Activated naive CD4-positive, alpha-beta T cell treated with anti-CD3 and anti-CD28 coated beads, Interleukin-2, amount 10 ng/mL, durations not matched to agents 7 days and 5 days (primary cell): ENCODE measurements around the gene CXCL1.

Experiments
- CTCF ChIA-PET: fragments of 350-600 bp; sonication (Branson Sonifier 250); formaldehyde crosslinking; loops from one replicate; lab custom pipeline; 2021; ENCODE audit warnings: antibody characterized with exemption; lab: Charles Lee
- DNase-seq: peaks from one replicate; pipeline ENCODE4 v3.0.0-alpha.2; 2020
- H3K27ac Mint-ChIP-seq: one replicate; pipeline ENCODE4 v1.8.0; 2021; ENCODE audit warnings: mild to moderate bottlenecking, moderate library complexity, mixed read lengths
- H3K27me3 Mint-ChIP-seq: one replicate; pipeline ENCODE4 v1.8.0; 2021; ENCODE audit warnings: mild to moderate bottlenecking, mixed read lengths
- H3K36me3 Mint-ChIP-seq: one replicate; pipeline ENCODE4 v1.8.0; 2021; ENCODE audit warnings: mixed read lengths
- H3K4me1 Mint-ChIP-seq: one replicate; pipeline ENCODE4 v1.8.0; 2021; ENCODE audit warnings: mixed read lengths
- H3K4me3 Mint-ChIP-seq: one replicate; pipeline ENCODE4 v1.8.0; 2021; ENCODE audit warnings: mild to moderate bottlenecking, moderate library complexity, mixed read lengths
- H3K9me3 Mint-ChIP-seq: one replicate; pipeline ENCODE4 v1.8.0; 2021; ENCODE audit warnings: mixed read lengths

Gene CXCL1

DNA sequence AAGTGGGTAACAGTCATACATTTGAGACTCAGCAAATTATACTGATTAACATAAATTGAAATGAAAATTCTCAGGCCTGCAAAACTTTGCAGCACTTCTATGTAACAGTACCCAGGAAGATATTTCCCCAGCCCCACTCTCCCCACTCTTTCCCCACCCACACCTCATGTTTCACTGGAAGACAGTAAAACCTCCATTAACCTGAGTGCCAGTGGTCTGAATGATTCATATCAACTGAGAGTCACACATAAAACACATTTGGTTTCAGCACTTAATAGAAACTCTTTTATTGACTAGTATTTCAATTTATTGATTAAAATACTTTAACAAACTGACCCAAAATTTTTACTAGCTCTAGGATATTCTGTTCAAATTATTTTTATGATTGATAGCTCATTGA lies 25.8 kb upstream of the CXCL1 start:
- H3K27ac Mint-ChIP-seq: no peak overlapping the region
- CTCF ChIA-PET: no interaction called here
- no peaks in the 10 kb centered on the region for H3K9me3 Mint-ChIP-seq
- H3K27me3 Mint-ChIP-seq: no peaks in the 10 kb centered on the region
- no peak overlapping the region for H3K4me3 Mint-ChIP-seq
- H3K36me3 Mint-ChIP-seq: no peaks in the 10 kb centered on the region
- no peak for DNase-seq
- H3K4me1 Mint-ChIP-seq: no peaks in the 10 kb centered on the region

DNA sequence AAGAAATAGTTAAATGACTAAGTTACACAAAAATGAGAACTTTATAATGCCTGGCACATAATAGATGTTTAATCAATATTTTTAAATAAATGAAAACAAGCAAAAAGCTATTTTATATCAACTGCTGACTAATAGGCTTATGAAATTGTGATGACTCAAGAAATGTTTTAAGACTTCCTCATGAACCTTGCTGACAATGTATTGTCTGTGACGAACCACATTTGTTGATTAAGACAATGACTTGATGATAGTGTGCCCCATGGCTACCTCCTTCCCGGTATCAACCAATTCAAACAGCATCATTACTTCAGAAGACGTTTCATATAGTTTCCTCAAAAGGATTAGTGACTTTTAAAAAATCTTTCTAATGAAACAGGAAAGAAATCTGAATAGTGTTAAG lies 24.8 kb upstream of the CXCL1 start:
- Mint-ChIP-seq H3K9me3 (no peaks in the 10 kb centered on the region), H3K27me3 (no peaks in the 10 kb centered on the region), H3K4me3 (no peak overlapping the region), H3K36me3 (no peaks in the 10 kb centered on the region), H3K27ac (no peak overlapping the region), H3K4me1 (no peaks in the 10 kb centered on the region)
- CTCF ChIA-PET: no interaction called here
- DNase-seq: no peak

DNA sequence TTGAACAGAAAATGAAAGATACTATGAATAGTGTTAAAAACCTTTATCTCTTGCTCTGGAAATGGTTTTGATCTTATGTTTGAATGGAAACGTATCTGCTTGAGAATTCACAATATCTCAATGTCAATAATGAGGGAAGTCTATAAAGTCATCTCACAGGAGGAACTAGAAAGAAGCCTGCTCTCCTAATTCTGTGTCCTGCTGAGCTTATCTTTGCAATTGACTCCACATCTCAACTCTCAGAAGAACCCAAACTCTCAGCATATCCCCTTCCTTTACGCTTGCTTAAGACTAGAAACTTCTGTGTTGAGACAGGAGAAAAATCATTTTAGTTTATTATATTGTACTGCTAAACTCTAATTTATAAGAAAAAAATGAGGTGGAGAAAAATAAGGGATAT lies 24.4 kb upstream of the CXCL1 start:
- H3K9me3 Mint-ChIP-seq: no peaks in the 10 kb centered on the region
- no peaks in the 10 kb centered on the region for H3K27me3 Mint-ChIP-seq
- DNase-seq: no peak
- H3K27ac Mint-ChIP-seq: no peak overlapping the region
- no peaks in the 10 kb centered on the region for H3K36me3 Mint-ChIP-seq
- CTCF ChIA-PET: no interaction called here
- H3K4me1 Mint-ChIP-seq: no peaks in the 10 kb centered on the region
- no peak overlapping the region for H3K4me3 Mint-ChIP-seq

DNA sequence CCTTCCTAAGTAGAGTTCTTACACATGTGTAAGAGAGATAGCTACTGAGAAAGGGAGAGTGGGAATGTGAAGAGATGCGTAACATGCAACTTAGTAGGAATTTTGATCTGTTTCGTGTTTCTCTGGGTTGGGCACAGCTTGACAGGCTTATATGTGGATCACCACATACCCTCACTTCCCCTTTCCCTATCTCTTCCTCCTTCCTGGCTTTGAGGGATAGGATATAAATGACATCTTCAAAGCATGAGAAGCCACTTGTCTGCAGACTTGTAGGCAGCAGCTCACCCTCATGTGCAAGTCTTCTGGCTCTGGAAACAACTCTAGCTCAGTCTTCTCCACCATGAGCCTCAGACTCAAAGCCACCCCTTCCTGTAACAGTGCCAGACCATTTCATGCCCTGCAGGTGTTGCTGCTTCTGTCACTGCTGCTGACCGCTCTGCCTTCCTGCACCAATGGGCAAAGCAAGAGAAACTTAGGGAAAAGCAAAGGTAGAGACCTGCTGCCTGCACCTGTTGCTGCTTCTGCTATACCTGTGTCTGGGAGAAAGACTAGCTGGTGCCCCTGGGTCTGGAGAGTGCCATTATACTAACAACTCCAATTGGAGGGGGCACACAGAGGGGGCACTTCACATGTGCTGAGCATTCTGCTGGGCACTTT lies 21.5 kb upstream of the CXCL1 start:
- Mint-ChIP-seq H3K9me3 (no peaks in the 10 kb centered on the region), H3K4me1 (no peaks in the 10 kb centered on the region), H3K27me3 (peaks cover 4% of the 10 kb centered on the region), H3K4me3 (no peak overlapping the region), H3K36me3 (no peaks in the 10 kb centered on the region), H3K27ac (no peak overlapping the region)
- CTCF ChIA-PET: no interaction called here
- no peak for DNase-seq

DNA sequence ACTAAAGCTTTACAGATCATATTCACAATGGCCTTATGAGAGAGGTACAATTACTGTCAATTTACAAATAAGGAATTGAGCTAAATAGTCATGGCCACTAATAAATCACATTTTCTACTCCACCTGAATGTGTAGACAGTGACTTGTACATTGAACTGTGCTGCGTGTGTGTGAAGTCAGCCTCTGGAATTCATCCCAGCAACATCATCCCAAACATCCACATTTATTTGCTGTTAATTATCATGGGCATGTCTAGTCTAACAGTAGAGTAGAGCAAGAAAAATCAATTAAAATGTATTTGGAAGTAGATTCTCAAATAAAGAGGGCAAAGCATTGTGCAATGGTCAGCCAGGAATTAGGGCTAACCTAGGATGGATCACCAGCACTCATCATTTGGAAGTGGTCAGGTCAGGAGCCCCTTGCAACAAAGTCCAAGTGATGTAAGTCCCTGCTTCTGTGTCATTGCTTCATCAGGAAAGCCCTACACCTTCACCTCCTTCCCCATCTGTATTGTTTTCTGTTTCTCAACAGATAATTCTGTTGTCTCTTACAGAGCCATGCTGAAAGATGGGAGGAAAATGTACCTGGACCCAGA lies 20.9 kb upstream of the CXCL1 start:
- H3K4me3 Mint-ChIP-seq: no peak overlapping the region
- H3K27me3 Mint-ChIP-seq: peaks cover 4% of the 10 kb centered on the region
- H3K9me3 Mint-ChIP-seq: no peaks in the 10 kb centered on the region
- no peaks in the 10 kb centered on the region for H3K4me1 Mint-ChIP-seq
- DNase-seq: no peak
- H3K27ac Mint-ChIP-seq: no peak overlapping the region
- CTCF ChIA-PET: no interaction called here
- H3K36me3 Mint-ChIP-seq: no peaks in the 10 kb centered on the region

DNA sequence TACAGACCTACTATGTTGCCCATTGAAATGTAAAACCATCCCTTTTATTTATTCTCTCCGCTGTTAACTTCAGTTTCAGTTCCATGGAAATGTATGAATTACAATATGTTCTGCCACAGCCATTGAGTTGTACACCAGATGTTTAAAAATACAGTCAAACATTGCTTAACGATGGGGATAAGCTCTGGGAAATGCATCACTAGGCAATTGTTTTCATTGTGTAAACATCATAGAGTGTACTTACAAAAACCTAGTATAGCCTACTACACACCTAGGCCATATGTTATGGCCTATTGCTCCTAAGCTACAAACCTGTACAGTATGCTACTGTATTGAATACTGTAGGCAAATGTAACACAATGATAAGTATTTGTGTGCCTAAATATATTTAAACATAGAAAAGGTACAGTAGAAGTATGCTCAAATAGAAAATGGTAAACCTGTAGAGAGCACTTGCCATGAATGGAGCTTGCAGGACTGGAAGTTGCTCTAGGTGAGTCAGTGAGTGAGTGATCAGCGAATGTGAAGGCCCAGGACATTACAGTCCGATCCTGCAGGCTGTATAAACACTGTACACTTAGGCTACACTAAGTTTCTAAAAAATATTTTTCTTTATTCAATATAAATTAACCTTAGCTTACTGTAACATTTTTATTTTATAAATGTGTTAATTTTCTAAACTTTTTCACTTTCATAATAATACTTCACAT lies 18.8 kb upstream of the CXCL1 start:
- Mint-ChIP-seq H3K4me1 (no peaks in the 10 kb centered on the region), H3K4me3 (no peak overlapping the region), H3K27ac (no peak overlapping the region), H3K9me3 (no peaks in the 10 kb centered on the region), H3K27me3 (peaks cover 4% of the 10 kb centered on the region), H3K36me3 (no peaks in the 10 kb centered on the region)
- DNase-seq: no peak
- CTCF ChIA-PET: no interaction called here

DNA sequence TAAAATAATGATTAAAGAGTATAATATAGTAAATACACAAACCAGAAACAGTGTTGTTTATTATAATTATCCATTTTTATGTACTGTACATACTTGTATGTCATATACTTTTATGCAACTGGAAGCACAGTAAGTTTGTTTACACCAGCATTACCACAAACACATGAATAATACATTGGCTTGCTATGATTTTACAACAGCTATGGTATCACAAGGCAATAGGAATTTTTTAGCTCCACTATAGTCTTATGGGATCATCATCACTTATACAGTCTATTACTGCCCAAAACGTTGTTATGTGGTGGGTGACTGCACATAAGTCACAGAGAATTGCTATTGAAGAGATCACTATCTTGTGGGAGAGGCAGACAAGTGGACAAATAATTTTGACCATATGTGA lies 17.9 kb upstream of the CXCL1 start:
- CTCF ChIA-PET: no interaction called here
- Mint-ChIP-seq H3K27ac (no peak overlapping the region), H3K27me3 (peaks cover 4% of the 10 kb centered on the region), H3K4me1 (no peaks in the 10 kb centered on the region), H3K9me3 (no peaks in the 10 kb centered on the region), H3K4me3 (no peak overlapping the region), H3K36me3 (no peaks in the 10 kb centered on the region)
- no peak for DNase-seq

DNA sequence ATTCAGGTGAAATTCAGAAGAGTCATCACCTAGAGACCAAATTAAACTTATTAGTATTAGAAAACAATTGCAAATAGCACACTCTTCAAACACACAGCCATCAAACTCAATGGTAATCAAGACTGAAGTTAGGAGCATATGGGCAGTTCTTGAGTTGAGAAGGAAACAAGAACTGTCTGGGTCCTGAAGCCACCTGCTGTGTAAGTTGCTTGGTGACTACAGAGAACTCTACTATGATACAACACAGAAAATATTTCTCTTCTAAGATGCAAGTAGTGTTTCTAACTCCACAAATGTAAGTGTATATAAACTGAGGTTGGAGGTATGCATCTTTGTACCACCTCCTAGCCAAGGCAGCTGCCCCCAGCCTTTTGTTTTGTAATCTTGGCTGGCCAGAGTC lies 16.4 kb upstream of the CXCL1 start:
- no peaks in the 10 kb centered on the region for H3K9me3 Mint-ChIP-seq
- H3K4me1 Mint-ChIP-seq: no peaks in the 10 kb centered on the region
- CTCF ChIA-PET: no interaction called here
- H3K27me3 Mint-ChIP-seq: peaks cover 4% of the 10 kb centered on the region
- DNase-seq: no peak
- no peak overlapping the region for H3K4me3 Mint-ChIP-seq
- no peaks in the 10 kb centered on the region for H3K36me3 Mint-ChIP-seq
- H3K27ac Mint-ChIP-seq: no peak overlapping the region

DNA sequence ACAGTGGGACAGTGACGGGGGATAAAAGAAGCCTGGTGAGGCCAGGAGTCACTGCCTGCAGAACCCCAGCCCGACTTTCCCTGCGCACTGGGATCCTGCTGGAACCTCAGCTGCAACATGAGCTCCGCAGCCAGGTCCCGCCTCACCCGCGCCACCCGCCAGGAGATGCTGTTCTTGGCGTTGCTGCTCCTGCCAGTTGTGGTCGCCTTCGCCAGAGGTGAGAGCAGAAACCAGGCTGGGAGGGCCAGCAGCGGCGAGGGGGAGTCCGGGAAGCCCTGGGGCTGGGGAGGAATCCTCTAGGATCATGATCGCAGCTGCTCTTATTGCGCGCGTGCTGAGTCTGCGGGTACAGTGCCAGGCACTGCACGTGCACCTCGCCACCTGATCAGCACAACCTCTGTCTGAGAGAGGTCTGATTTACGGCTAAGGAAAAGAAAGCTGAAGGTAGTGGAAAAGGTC lies 15.9 kb upstream of the CXCL1 start, which contains the start of gene PF4V1:
PF4V1 (plus strand) TSS at position 51 of the 459 bp plus-strand sequence; CDS start at position 118, 67 bp downstream.
- H3K4me1 Mint-ChIP-seq: no peaks in the 10 kb centered on the region
- H3K36me3 Mint-ChIP-seq: no peaks in the 10 kb centered on the region
- no peak for DNase-seq
- CTCF ChIA-PET: no interaction called here
- peaks cover 4% of the 10 kb centered on the region for H3K27me3 Mint-ChIP-seq
- H3K4me3 Mint-ChIP-seq: no peak within 1 kb of the TSS
- H3K27ac Mint-ChIP-seq: no peak within 1 kb of the TSS
- H3K9me3 Mint-ChIP-seq: no peaks in the 10 kb centered on the region

DNA sequence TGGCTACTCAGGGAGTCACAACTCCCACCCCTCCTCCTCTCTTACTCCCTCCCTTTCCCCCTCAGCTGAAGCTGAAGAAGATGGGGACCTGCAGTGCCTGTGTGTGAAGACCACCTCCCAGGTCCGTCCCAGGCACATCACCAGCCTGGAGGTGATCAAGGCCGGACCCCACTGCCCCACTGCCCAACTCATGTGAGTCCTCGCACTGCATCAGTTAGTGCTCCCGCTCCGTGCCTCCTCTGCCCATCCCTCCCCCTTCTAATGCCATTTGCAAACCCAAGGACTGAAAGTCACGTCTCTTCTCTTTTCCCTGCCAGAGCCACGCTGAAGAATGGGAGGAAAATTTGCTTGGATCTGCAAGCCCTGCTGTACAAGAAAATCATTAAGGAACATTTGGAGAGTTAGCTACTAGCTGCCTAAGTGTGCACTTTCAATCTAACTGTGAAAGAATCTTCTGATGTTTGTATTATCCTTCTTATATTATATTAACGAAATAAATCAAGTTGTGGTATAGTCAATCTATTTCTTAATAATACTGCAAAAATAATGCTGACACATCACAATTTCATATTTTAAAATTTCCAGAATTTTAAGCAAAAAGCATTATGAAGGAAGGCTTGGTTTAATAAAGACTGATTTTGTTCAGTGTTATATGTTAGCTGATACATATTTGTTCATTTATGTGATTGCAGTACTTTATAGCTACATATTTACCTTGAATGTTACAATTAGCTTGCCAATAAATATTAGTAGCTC lies 15.3 kb upstream of the CXCL1 start:
- DNase-seq: no peak
- H3K27ac Mint-ChIP-seq: no peak overlapping the region

DNA sequence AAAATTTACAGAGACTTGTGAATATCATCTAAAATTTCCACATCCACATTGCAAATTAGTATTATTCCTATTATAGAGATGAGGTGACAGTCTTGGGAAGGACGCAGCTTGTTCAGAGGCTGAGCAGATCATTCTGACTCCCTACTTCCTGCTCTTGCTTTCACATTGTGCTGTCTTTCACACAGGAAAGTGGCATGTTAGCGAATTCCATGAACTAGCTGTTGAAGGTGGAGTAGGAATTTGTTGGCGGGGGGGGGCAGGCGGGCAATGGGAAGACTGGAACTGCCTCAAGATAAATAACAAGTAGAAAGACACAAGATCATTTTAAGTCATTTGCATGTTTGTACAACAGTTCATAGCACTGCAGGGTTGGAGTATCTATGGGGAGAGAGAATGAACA lies 13.8 kb upstream of the CXCL1 start:
- H3K4me1 Mint-ChIP-seq: no peaks in the 10 kb centered on the region
- no peak for DNase-seq
- H3K36me3 Mint-ChIP-seq: no peaks in the 10 kb centered on the region
- CTCF ChIA-PET: no interaction called here
- peaks cover 4% of the 10 kb centered on the region for H3K27me3 Mint-ChIP-seq
- H3K27ac Mint-ChIP-seq: no peak overlapping the region
- H3K4me3 Mint-ChIP-seq: no peak overlapping the region
- H3K9me3 Mint-ChIP-seq: no peaks in the 10 kb centered on the region

More for the DNA sequence above, 15.3 kb upstream of the CXCL1 start:
- Mint-ChIP-seq H3K4me3 (no peak overlapping the region), H3K4me1 (no peaks in the 10 kb centered on the region), H3K9me3 (no peaks in the 10 kb centered on the region), H3K27me3 (peaks cover 4% of the 10 kb centered on the region), H3K36me3 (no peaks in the 10 kb centered on the region)
- CTCF ChIA-PET: no interaction called here

DNA sequence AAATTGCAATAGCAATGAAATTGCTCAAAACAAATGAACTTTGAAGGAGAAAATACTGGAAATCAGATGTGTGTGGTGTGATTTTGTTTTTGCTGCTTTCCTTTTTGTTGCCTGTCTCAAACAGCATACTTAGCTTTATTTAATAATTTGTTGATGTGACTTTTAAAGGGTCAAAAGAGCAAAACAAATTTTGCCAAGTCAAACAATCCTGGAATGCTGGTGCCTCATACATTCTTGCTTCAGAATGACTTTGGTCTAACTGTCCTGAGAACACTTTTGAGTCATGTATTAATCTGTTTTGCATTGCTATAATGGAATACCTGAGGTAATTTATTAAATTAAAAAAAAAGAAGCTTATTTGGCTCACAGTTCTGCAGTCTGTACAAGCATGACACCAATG lies 12.7 kb upstream of the CXCL1 start:
- Mint-ChIP-seq H3K27me3 (peaks cover 4% of the 10 kb centered on the region), H3K27ac (no peak overlapping the region)
- CTCF ChIA-PET: no interaction called here

DNA sequence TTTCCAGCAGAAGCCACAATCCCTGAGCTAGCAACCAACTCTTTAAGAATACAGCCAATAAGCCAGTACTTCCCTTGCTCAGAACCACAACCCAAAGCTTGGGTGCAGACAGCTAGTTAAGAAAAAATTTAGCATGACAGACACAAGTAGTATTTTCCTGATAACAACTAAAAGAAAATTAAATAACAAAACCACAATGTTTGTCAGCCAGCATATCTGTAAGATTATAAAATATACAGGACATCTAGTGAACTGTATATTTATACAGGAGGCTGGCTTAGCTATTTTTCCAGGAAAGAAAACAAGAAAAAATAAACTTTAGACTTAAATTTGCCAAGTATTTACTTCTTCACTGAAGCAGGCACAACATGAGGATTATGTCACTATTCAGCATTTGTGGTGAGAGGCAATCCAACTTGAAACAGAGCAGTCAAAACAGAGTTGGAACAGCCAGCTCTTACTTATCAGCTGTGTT lies 9.5 kb upstream of the CXCL1 start:
- CTCF ChIA-PET: no interaction called here
- DNase-seq: no peak
- Mint-ChIP-seq H3K9me3 (no peaks in the 10 kb centered on the region), H3K4me1 (no peaks in the 10 kb centered on the region), H3K4me3 (no peak overlapping the region), H3K36me3 (no peaks in the 10 kb centered on the region), H3K27me3 (no peaks in the 10 kb centered on the region), H3K27ac (no peak overlapping the region)

More for the DNA sequence above, 12.7 kb upstream of the CXCL1 start:
- Mint-ChIP-seq H3K9me3 (no peaks in the 10 kb centered on the region), H3K4me1 (no peaks in the 10 kb centered on the region), H3K36me3 (no peaks in the 10 kb centered on the region), H3K4me3 (no peak overlapping the region)
- no peak for DNase-seq

DNA sequence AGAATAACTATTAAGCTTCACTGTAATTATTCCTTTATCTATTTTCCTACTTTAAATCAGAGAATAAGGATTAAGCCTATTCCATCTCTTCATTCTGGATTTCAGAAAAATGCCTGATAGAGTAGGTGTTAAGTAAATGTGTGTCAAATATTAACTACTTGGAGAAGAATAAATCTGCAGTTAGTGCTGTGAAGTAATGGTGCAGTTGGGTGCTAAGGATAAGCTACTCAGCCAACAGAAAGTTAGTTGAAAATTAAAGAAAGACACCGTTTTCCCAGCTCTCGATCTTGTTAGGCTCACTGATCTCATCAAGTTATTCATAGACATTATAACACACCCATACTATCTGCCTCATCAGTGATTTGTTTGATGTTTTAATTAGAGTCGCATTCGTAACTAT lies 9.0 kb upstream of the CXCL1 start:
- H3K9me3 Mint-ChIP-seq: no peaks in the 10 kb centered on the region
- no peaks in the 10 kb centered on the region for H3K27me3 Mint-ChIP-seq
- CTCF ChIA-PET: no interaction called here

More for the DNA sequence above, 9.0 kb upstream of the CXCL1 start:
- H3K27ac Mint-ChIP-seq: no peak overlapping the region
- H3K4me3 Mint-ChIP-seq: no peak overlapping the region
- DNase-seq: no peak
- no peaks in the 10 kb centered on the region for H3K4me1 Mint-ChIP-seq
- no peaks in the 10 kb centered on the region for H3K36me3 Mint-ChIP-seq
